ENCODE data around the gene GJA9.

Gene GJA9

DNA sequence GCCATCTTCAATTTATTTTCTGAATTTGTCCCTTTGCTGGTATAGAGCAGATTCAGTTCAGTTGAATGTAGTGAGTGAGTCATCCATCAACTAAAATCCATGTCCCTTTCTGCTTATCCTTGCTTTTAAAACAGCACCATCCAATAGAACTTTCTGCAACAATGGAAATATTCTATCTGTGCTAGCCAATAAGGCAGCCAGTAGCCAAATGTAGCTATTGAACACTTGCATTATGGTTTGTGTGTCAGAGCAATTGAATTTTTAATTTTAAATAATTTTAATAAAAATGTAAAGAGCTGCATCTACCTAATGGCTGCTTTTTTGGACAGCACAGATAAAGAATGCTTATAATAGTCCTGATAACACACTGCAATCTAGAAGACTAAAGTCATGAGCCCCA lies at the start of gene GJA9:
Gene GJA9 (minus strand): TSS at position 101 of the 400 bp plus-strand sequence. CDS start 5,489 bp downstream, outside the sequence.
- DNase-seq, result no peak
- Histone ChIP-seq H3K27ac (no peak within 1 kb of the TSS), H3K36me3 (replicated peaks) (no peaks in the 10 kb centered on the region), H3K4me3 (ENCODE audit: low read depth, low read length) (no peak within 1 kb of the TSS), H3K27me3 (replicated peaks) (no peaks in the 10 kb centered on the region)
- in situ Hi-C loops (cut with HindIII; ENCODE audit: low pct_ligation_motif_present, low sequenced_read_pairs), result no loop called here
- TF ChIP-seq, protein P1, sequence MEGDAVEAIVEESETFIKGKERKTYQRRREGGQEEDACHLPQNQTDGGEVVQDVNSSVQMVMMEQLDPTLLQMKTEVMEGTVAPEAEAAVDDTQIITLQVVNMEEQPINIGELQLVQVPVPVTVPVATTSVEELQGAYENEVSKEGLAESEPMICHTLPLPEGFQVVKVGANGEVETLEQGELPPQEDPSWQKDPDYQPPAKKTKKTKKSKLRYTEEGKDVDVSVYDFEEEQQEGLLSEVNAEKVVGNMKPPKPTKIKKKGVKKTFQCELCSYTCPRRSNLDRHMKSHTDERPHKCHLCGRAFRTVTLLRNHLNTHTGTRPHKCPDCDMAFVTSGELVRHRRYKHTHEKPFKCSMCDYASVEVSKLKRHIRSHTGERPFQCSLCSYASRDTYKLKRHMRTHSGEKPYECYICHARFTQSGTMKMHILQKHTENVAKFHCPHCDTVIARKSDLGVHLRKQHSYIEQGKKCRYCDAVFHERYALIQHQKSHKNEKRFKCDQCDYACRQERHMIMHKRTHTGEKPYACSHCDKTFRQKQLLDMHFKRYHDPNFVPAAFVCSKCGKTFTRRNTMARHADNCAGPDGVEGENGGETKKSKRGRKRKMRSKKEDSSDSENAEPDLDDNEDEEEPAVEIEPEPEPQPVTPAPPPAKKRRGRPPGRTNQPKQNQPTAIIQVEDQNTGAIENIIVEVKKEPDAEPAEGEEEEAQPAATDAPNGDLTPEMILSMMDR (IDR thresholded peaks at IDR 0.05; ENCODE audit: low read depth, low read length, missing control alignments), result no peak

DNA sequence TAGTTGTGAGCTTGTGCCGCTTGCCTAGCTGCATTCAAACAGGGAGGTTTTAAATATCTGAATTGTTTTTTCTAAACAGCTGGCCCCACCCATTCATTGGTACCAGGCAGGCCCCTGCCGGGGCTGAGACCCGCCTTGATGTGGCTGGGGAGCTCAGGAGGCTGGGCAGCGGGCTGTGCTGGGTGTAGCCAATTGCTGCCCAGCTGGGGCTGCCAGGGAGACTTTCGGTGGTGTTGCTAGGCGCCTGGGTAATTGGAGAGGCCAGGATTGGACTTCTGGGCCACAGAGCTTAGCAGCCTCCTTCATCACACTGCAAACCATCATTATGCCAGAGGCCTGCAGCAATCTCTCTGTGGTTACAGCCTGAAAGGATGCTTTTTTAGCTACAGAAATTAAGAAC lies 48.1 kb upstream of the GJA9 start:
- in situ Hi-C loops (cut with HindIII; ENCODE audit: low pct_ligation_motif_present, low sequenced_read_pairs), result no loop called here
- H3K36me3 ChIP-seq (replicated peaks), result no peaks in the 10 kb centered on the region
- TF ChIP-seq, protein P1 (IDR thresholded peaks at IDR 0.05; ENCODE audit: low read depth, low read length, missing control alignments), result no peak
- H3K27me3 ChIP-seq (replicated peaks), result no peaks in the 10 kb centered on the region
- H3K4me3 ChIP-seq (ENCODE audit: low read depth, low read length), result no peak overlapping the region
- DNase-seq, result no peak
- no peak overlapping the region for H3K27ac ChIP-seq

DNA sequence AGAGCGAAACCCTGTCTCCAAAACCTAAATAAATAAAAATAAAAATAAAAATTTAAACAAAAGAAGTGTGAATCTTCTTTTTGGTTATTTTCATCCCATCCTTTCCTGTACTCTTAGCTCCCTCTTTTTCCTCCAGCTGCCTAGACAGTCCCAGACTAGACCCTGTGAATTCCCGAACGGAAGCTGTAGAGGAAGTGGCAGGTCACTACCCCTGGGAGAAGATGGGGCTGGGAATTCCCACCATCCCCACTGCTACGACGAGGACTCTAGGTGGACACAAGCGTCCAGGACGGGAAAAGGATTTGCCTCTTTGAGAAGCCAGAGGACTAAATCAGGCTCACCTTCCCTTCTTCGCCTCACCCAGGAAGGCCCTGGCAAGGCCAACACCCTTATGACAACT lies 47.7 kb upstream of the GJA9 start:
- Histone ChIP-seq H3K36me3 (replicated peaks) (no peaks in the 10 kb centered on the region), H3K27me3 (replicated peaks) (no peaks in the 10 kb centered on the region), H3K27ac (no peak overlapping the region), H3K4me3 (ENCODE audit: low read depth, low read length) (no peak overlapping the region)
- in situ Hi-C loops (cut with HindIII; ENCODE audit: low pct_ligation_motif_present, low sequenced_read_pairs), result no loop called here
- no peak for DNase-seq
- TF ChIP-seq, protein P1 (IDR thresholded peaks at IDR 0.05; ENCODE audit: low read depth, low read length, missing control alignments), result no peak

DNA sequence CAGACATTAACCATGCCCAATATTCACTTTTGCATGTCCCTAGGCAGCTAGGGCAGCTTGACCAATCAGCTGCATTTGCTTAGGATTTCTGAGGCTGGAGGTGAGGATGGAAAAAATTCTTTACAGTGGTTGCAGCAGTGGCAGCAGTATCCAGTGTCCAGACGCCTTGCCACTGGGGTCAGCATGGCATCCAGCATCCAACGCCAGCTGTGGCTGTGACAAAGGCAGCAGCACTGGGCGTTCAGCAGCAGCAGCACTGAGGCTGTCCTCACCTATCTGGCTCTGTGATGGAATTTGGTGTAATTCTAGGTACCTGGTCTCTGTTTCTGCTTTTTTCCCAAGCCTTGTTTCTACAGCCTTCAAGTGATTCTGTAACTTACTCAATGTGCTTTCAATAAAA lies 44.7 kb upstream of the GJA9 start:
- TF ChIP-seq, protein P1 (IDR thresholded peaks at IDR 0.05; ENCODE audit: low read depth, low read length, missing control alignments), result no peak
- in situ Hi-C loops (cut with HindIII; ENCODE audit: low pct_ligation_motif_present, low sequenced_read_pairs), result no loop called here
- no peak for DNase-seq
- Histone ChIP-seq H3K27me3 (replicated peaks) (no peaks in the 10 kb centered on the region), H3K27ac (no peak overlapping the region), H3K36me3 (replicated peaks) (no peaks in the 10 kb centered on the region), H3K4me3 (ENCODE audit: low read depth, low read length) (no peak overlapping the region)

DNA sequence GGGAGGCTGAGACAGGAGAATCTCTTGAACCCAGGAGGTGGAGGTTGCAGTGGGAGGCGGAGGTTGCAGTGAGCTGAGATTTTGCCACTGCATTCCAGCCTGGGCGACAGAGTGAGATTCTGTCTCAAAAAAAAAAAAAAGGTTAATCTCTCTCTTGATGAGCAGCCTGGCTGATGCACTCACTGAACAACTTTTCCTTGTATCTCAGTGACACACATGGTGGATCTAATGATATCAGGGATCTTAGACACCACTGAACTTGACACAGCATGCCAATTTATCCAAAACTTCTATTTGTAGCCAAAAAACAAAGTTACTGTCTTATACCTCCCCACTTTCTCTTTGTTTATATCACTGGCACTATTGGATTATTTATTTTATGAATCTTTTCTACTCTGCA lies 44.0 kb upstream of the GJA9 start:
- no peak for DNase-seq
- no peaks in the 10 kb centered on the region for H3K27me3 ChIP-seq (replicated peaks)
- TF ChIP-seq, protein P1 (IDR thresholded peaks at IDR 0.05; ENCODE audit: low read depth, low read length, missing control alignments), result no peak
- no peak overlapping the region for H3K27ac ChIP-seq
- H3K4me3 ChIP-seq (ENCODE audit: low read depth, low read length), result no peak overlapping the region
- in situ Hi-C loops (cut with HindIII; ENCODE audit: low pct_ligation_motif_present, low sequenced_read_pairs), result no loop called here
- H3K36me3 ChIP-seq (replicated peaks), result no peaks in the 10 kb centered on the region

DNA sequence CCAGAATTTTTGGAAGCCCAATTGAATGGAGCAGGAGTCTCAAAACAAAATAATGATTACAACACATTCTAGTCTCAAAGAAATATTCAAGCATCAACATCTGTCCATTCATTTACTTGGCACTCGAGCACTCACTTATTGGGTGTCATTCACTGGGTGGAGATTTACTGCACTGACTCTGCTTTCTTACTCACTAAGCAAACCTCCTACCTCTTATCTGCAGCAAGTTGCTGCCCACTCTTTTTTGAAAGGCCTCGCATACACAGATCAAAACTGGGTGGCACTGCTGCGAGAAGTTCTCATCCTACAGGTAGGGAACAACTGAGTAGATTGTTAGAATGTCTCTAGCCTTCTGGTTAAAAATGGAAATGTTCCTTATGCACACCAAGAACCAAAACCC lies 42.2 kb upstream of the GJA9 start:
- Histone ChIP-seq H3K4me3 (ENCODE audit: low read depth, low read length) (no peak overlapping the region), H3K36me3 (replicated peaks) (no peaks in the 10 kb centered on the region), H3K27ac (no peak overlapping the region), H3K27me3 (replicated peaks) (no peaks in the 10 kb centered on the region)
- TF ChIP-seq, protein P1 (IDR thresholded peaks at IDR 0.05; ENCODE audit: low read depth, low read length, missing control alignments), result no peak
- DNase-seq, result no peak
- in situ Hi-C loops (cut with HindIII; ENCODE audit: low pct_ligation_motif_present, low sequenced_read_pairs), result no loop called here

All from brain microvascular endothelial cell (primary cell).